KBM-7 (cell line): ENCODE results near the gene TAOK2.

ENCODE experiments used
- DNase-seq: peaks from one replicate; pipeline ENCODE4 v3.0.0-alpha.2; 2015
- in situ Hi-C: fragments of 300-500 bp; cut with MboI; formaldehyde crosslinking; loops from 2 replicates; pipeline ENCODE4 v1.14.3; 2020; ENCODE audit warnings: low sequenced_read_pairs, low pct_unique_long_range_greater_than_20kb, mixed read lengths

The TAOK2 gene

GRCh38 chr16:29962344-29962994 lies 11.2 kb upstream of the TAOK2 start:
- in situ Hi-C loops, result no loop called here
- DNase-seq, result peak; percentile 50

GRCh38 chr16:29963021-29963743 lies 10.5 kb upstream of the TAOK2 start:
- in situ Hi-C loops, result no loop called here
- DNase-seq, result no peak

- DNase-seq, result no peak
- in situ Hi-C loops, result no loop called here
Observed at GRCh38 chr16:29968205-29968604, 5.5 kb upstream of the TAOK2 start.

GRCh38 chr16:29971304-29971703 lies 2.4 kb upstream of the TAOK2 start:
- DNase-seq, result no peak
- in situ Hi-C loops, result no loop called here

GRCh38 chr16:29972500-29972899 lies 1.2 kb upstream of the TAOK2 start:
- in situ Hi-C loops, result no loop called here
- no peak for DNase-seq

GRCh38 chr16:29972992-29973383 lies 680 bp upstream of the TAOK2 start:
- in situ Hi-C loops, result no loop called here
- no peak for DNase-seq

- peak; percentile 19 for DNase-seq
- in situ Hi-C loops, result no loop called here
Observed at GRCh38 chr16:29974291-29975133, 844 bp downstream of the TAOK2 start.

GRCh38 chr16:29975134-29975538 lies 1.5 kb downstream of the TAOK2 start:
- in situ Hi-C loops, result no loop called here
- peak; percentile 12 for DNase-seq

- in situ Hi-C loops, result no loop called here
- DNase-seq, result no peak
Observed at GRCh38 chr16:29975811-29976511, 2.3 kb downstream of the TAOK2 start.

- in situ Hi-C loops, result no loop called here
- DNase-seq, result no peak
Observed at GRCh38 chr16:29977063-29977825, 3.6 kb downstream of the TAOK2 start.

- DNase-seq, result no peak
- in situ Hi-C loops, result no loop called here
Observed at GRCh38 chr16:29978081-29978480, 4.4 kb downstream of the TAOK2 start.

- in situ Hi-C loops, result no loop called here
Observed at GRCh38 chr16:29978564-29979270, 5.0 kb downstream of the TAOK2 start.

GRCh38 chr16:29982560-29983419 lies 9.1 kb downstream of the TAOK2 start:
- DNase-seq, result no peak
- in situ Hi-C loops, result no loop called here

More at GRCh38 chr16:29978564-29979270, 5.0 kb downstream of the TAOK2 start:
- no peak for DNase-seq

- in situ Hi-C loops, result no loop called here
- DNase-seq, result no peak
Observed at GRCh38 chr16:29983420-29984136, 9.9 kb downstream of the TAOK2 start.

- in situ Hi-C loops, result no loop called here
- no peak for DNase-seq
Observed at GRCh38 chr16:29984137-29984763, 10.6 kb downstream of the TAOK2 start.

GRCh38 chr16:29984764-29985147 lies 11.1 kb downstream of the TAOK2 start:
- no peak for DNase-seq
- in situ Hi-C loops, result no loop called here
